ENCODE measurements around the gene MAL.

The MAL gene

DNA sequence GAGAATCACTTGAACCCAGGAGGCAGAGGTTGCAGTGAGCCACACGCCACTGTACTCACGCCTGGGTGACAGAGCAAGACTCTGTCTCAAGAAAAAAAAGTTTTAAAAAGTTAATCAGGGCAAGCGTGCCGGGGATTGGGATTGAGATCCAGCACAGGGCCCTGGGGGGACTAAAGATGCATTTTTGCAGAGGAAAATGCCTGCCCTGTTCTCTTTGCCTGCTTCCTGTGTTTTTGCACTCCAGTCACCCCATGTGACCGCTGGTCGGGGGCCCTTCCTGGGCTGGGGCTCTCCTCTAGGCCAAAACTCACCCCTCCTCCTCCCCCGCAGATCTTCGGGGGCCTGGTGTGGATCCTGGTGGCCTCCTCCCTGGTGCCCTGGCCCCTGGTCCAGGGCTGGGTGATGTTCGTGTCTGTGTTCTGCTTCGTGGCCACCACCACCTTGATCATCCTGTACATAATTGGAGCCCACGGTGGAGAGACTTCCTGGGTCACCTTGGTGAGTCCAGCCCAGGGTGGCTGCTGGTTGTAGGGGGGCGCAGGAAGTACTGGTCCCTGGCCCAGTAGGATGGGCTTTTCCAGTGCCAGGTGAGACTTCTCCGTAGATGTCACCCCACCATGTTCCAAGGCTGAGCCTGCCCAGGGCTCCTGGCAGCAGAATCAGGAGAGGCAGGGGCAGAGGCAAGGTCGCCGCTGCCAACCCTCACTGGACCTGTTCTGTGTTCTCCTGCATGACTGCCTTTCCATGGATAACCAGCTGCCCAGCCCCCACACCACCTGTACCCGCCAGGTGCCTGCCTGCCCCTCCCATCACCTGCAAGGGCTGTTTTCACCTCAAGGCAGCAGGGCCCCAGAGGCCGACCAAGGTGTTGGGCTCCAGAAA lies 22.4 kb downstream of the MAL start:
- no peak for DNase-seq (ENCODE audit: low read depth in 2 of 2, low spot score in 1 of 2)

DNA sequence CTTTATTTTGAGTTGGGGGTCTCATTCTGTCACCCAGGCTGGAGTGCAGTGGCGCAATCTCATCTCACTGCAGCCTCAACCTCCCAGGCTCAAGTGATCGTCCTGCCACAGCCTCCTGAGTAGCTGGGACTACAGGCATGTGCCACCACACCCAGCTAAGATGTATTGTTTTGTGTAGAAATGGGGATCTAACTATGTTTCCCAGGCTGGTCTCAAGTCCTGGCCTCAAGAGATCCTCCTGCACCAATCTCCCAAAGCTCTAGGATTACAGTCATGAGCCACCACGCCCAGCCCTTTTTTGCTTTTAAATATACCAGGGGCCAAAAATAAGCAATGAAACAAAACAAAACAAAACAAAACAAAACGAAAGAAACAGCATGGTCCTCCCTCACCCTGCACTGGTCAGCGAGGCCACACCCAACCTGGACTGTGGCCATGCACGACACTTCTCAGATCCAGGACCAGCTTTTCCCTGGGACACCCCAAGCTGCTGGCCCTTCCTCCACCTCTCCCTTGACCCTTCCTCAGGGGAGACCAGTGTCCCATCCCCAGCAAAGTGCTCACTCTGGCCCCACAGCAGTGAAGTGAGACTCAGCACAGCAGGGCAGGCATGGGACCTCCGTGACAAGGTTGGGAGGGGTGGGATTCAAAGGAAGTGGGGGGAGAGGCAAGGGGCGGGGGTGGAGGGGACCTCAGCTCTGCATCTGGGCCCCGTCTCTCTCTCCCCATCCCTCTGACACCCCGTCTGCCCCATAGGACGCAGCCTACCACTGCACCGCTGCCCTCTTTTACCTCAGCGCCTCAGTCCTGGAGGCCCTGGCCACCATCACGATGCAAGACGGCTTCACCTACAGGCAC lies 23.5 kb downstream of the MAL start:
- no peak for DNase-seq (ENCODE audit: low read depth in 2 of 2, low spot score in 1 of 2)

- DNase-seq (ENCODE audit: low read depth in 2 of 2, low spot score in 1 of 2): no peak
Observed at GRCh38 chr2:95049683-95049955, 24.1 kb downstream of the MAL start.

DNA sequence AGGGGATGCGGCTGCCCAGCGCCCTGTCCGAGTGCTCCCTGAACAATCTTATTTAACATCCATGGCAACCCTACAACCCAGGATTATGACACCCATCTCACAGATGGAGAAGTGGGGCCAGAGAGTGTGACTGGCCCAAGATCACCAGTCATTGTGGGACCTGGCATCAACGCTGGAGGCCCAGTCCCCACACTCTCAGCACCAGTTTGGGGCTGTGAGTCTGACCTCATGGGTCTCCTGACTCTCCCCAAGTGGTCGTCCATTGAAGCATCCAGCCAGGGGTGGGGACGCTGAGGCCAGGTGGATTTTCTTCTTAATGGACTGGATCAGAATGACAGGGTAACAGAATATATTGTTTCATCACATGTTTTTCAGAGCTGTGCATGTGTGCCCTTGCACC lies 24.5 kb downstream of the MAL start:
- no peak for DNase-seq (ENCODE audit: low read depth in 2 of 2, low spot score in 1 of 2)

DNA sequence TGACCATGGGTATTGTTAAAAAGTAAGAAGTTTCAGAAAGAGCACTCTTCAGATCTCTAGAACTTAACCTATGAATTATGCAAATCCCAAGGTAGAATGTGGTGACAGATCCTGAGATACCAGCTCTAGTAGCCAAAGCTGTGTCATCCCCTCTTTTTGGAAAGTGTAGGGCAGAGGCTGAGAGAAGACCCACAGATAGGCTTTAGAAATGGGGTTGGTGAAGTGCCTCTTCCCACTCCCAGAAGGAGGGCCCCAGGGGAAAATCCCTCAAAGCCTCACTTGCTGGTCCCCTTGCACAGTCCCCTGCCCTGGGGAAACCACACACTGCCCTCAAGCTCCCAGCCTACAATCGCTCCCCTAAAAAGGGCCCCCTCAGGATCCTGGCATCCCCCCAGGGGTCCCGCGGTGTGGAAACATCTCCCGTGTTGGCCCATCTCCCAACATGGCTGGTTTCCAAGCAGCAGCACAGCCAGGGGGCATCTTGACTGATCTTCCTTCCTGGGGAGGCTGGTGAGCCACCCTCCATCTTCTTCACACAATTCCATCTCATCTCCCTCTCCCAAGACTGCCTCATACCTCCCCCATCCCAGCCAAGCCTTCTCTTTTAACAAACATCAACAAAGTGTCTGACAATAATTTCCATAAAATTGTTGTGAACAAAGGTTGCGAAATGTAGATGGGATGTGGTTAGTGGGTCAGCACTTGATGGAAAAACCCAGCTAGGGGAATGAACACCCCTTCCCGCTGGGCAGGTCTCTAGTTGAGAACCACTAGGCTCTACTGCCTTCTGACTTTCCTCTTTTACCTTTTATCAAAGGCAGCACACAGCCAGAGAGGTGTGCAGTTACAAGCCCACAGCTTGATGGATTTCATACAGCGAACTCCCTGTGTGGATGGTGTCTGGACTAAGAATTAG lies 25.1 kb downstream of the MAL start:
- DNase-seq (ENCODE audit: low read depth in 2 of 2, low spot score in 1 of 2): no peak

GRCh38 chr2:95051626-95052025 lies 26.1 kb downstream of the MAL start:
- DNase-seq (ENCODE audit: low read depth in 2 of 2, low spot score in 1 of 2): no peak

GRCh38 chr2:95052307-95052706 lies 26.8 kb downstream of the MAL start:
- DNase-seq (ENCODE audit: low read depth in 2 of 2, low spot score in 1 of 2): no peak

GRCh38 chr2:95052804-95053479 lies 27.4 kb downstream of the MAL start:
- DNase-seq (ENCODE audit: low read depth in 2 of 2, low spot score in 1 of 2): no peak

- no peak for DNase-seq (ENCODE audit: low read depth in 2 of 2, low spot score in 1 of 2)
Observed at GRCh38 chr2:95053543-95053942, 28.0 kb downstream of the MAL start.

GRCh38 chr2:95054016-95054415 lies 28.5 kb downstream of the MAL start:
- no peak for DNase-seq (ENCODE audit: low read depth in 2 of 2, low spot score in 1 of 2)

DNA sequence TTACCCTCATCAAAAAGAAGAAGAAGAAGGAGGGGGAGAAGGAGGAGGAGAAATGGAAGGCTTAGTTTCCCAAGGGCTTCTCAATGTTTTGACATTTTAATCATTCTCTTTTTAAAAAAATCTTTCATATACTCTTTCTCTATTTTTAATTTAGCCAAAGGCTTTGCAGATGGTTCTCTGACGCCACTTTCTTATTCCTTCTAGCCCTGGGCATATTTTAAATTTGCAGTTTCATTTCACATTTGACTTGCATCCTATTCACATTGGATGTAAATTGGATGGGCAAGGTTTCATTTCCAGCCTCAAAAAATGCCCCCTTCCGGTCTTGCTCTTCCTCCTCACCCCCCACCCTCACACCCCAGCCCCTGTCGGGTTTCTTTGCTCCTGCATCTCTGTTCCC lies 29.8 kb downstream of the MAL start:
- no peak for DNase-seq (ENCODE audit: low read depth in 2 of 2, low spot score in 1 of 2)

- no peak for DNase-seq (ENCODE audit: low read depth in 2 of 2, low spot score in 1 of 2)
Observed at GRCh38 chr2:95056044-95056443, 30.5 kb downstream of the MAL start.

GRCh38 chr2:95056461-95057459 lies 31.3 kb downstream of the MAL start:
- DNase-seq (ENCODE audit: low read depth in 2 of 2, low spot score in 1 of 2): no peak

- no peak for DNase-seq (ENCODE audit: low read depth in 2 of 2, low spot score in 1 of 2)
Observed at GRCh38 chr2:95057535-95058370, 32.2 kb downstream of the MAL start.

DNA sequence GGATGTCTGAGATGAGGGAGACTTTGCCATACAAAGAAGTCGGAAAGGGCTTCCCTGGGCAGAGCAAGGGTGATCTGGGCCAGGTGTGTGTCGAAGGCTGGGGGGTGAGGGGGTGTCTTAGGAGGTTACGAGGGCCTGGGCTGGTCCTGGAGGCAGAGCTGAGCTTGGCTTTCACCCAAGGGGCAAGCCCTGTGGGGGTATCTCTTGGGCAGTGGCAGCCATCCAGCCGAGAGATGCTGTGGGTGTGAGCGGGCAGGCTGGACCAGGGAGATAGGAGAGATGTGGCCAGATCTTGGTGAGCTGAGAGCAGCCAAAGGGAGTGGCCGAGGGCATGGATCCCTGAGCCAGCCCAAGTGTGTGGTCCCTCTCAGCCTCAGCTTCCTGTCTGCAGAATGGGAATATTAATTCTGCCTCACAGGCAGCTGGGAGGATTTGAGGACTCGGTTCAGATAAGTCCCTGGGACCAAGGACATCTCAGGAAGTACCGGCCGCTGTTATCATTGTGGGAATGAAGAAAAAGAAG lies 33.0 kb downstream of the MAL start:
- no peak for DNase-seq (ENCODE audit: low read depth in 2 of 2, low spot score in 1 of 2)

DNA sequence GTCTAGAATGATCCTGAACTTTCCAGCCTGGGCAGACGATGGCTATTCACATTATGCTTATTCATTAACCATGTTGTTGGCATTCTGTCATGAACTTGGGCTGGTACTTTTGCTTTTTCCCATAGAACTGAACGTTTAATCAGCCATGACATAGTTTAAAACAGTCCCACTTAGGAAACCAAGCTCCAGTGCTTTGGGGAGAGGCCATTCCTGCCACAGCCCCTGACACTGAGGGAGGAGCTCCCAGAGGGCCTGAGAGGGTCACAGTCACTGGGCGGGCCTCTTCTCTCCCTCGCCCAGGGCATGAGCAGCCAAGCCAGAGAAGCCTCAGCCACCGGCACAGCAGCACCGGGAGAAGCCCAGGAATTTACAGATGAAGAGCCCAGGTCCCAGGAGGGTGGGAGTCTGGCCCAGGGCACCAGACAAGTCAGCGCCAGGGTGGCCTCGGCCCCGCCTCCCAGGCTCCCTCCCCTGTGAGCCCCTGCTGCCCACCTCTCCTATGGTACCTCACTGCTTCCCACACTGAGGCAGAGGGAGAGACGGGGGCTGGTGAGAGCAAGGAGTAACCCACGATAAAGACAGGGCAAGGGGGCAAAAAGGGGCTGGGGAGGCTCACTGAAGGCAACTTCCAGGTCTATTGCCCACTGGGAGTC lies 33.6 kb downstream of the MAL start:
- no peak for DNase-seq (ENCODE audit: low read depth in 2 of 2, low spot score in 1 of 2)

DNA sequence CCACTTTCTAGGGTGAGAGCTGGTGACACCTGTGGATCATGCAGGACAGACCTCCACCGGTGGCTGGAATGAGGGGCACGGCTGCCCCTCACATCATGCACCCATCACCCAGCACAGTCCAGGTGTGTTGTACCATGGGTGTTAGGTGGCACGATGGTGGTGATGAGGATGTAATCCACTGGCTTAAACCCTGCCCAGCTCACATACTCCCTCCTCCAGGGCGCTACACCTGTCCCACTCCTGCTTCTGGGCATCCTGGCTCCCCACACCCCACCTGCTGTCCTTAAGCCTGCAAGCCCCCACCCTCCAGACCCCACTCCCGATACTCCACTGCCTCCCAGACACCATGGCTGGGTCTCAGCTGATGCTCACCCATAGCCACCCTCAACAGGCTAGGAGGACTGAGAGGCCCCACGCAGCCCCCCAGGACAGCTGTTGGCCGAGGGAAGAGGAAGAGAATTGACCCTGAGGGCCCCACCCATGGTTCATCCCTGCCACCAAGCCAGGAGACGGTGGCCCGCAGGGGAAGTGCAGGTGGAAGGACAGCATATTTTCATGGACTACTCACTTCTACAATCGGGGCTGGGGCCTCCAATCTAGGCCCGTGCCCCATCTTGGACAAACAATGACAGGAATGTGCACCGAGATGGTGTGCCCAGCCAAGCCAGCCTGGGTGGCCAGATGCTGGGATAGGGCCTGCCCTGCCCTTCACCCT lies 34.3 kb downstream of the MAL start:
- DNase-seq (ENCODE audit: low read depth in 2 of 2, low spot score in 1 of 2): no peak
